Rectal smooth muscle tissue (tissue), 1 donor: ENCODE results near the gene USP13.

Experiments used
- H3K27ac ChIP-seq: one replicate; pipeline ENCODE4 v1.7.0; 2013; ENCODE audit warnings: low read depth, low read length, inconsistent platforms
- H3K27me3 ChIP-seq: one replicate; pipeline ENCODE4 v1.7.0; 2013; ENCODE audit warnings: low read length; ENCODE audit not compliant: control insufficient read depth, insufficient read depth
- H3K36me3 ChIP-seq: one replicate; pipeline ENCODE4 v1.7.0; 2013; ENCODE audit warnings: low read length; ENCODE audit not compliant: control insufficient read depth, insufficient read depth
- H3K4me1 ChIP-seq: one replicate; pipeline ENCODE4 v1.7.0; 2013; ENCODE audit warnings: low read length; ENCODE audit not compliant: control insufficient read depth, insufficient read depth
- H3K4me3 ChIP-seq: one replicate; pipeline ENCODE4 v1.7.0; 2013; ENCODE audit warnings: low read length
- H3K9ac ChIP-seq: one replicate; pipeline ENCODE4 v1.7.0; 2013; ENCODE audit warnings: low read length

Gene USP13

DNA sequence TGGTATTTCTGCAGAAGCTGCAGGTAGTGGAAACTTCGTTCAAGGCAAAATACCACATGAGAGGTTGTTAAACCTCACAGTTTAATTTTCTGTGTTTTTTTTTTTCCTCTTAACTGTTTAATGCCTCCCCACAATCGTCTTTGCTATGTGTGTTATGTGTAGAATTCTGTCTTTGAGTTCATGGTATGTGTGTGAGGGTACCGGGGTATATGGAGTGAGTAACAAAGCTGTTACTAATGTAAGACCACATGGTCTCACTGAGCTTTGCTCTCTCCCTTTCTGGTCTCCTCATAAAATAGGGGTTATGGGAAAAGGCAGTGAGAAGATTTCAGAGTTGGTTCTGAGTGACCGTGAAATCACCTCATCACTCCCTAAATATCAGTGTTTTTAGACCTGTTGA, 143.6 kb downstream of the USP13 start:
- Histone ChIP-seq H3K4me1 (no peaks in the 10 kb centered on the region), H3K4me3 (no peak overlapping the region), H3K9ac (no peak overlapping the region), H3K27ac (no peak overlapping the region), H3K27me3 (no peaks in the 10 kb centered on the region), H3K36me3 (no peaks in the 10 kb centered on the region)

DNA sequence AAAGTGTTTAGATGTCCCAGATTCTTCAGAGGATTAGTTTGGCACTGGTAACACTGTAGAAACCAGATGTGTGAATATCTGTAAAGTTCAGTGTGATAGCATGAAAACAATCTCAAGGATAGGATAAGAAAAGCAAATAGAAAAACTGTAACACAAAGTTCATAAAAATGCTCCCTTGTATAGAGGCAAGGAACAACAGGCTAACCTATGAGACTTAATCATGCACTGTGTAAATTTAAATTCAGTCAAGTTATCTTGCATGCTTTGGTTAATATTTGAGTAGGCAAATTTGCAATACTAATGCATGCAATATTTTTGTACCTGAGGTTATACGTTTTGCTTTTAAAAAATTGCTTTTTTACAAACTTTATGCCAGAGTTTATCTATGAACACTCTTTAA, 144.4 kb downstream of the USP13 start:
- Histone ChIP-seq H3K4me1 (no peaks in the 10 kb centered on the region), H3K27me3 (no peaks in the 10 kb centered on the region), H3K36me3 (no peaks in the 10 kb centered on the region), H3K9ac (no peak overlapping the region), H3K4me3 (no peak overlapping the region), H3K27ac (no peak overlapping the region)

DNA sequence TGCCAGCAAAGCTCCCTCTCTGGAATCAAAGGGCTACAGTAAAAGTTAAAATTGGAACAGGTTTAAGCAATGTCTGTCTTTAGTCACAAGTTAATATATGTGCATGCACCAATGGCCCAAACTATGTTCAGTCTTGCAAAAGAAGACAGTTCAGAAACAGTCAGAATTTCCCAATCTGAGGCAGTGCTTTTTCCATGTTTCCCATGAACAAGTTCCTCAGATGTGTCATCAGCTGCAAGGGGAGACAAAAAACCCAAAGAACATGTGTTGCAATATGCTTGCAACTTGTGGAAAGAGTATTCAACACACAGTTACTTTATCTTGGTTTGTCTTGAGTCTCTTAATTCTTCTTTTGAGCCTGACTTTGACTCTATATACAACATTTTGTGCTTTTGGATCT, 148.4 kb downstream of the USP13 start:
- Histone ChIP-seq H3K27ac (no peak overlapping the region), H3K36me3 (no peaks in the 10 kb centered on the region), H3K9ac (no peak overlapping the region), H3K4me1 (no peaks in the 10 kb centered on the region), H3K4me3 (no peak overlapping the region), H3K27me3 (no peaks in the 10 kb centered on the region)

DNA sequence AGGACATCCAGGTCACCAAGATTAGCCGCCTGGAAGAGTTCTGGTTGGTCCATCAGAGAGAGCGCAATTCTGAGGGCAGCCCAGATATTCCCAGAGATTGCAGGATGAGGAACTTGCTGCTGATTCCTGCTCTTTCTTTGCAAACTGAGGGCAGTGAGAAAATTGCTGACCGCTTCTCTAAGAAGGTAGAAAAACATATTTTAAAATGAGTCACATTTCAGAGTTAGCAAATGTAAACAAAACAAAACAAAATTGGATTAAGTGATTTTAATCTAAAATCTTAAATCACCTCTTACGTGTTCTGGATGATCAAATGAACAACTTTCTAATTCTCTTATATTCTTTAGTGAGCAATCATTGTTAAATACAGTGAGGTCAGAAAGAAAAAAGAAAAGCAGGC, 149.0 kb downstream of the USP13 start:
- Histone ChIP-seq H3K27ac (no peak overlapping the region), H3K4me1 (no peaks in the 10 kb centered on the region), H3K4me3 (no peak overlapping the region), H3K36me3 (no peaks in the 10 kb centered on the region), H3K9ac (no peak overlapping the region), H3K27me3 (no peaks in the 10 kb centered on the region)

DNA sequence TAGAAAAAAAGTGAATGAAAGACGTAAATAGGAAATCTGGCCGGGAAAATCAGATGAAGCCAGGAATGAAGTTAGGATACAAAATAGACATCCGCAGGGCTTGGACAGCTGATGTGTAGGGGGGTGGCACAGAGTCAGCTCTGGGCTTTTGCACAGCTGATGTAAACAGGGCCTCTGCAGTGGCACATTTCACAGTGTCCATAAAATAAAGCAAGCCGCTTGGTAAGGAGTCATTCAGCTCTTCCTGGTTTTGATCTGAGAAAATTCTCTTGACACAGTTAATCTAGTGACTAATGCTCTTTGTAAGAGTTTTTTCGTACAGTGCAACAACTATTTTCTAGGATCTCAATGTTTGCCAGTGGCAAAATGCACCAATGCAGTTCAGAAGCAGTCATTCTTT, 153.3 kb downstream of the USP13 start:
- Histone ChIP-seq H3K4me3 (no peak overlapping the region), H3K27ac (no peak overlapping the region), H3K9ac (no peak overlapping the region), H3K36me3 (no peaks in the 10 kb centered on the region), H3K4me1 (no peaks in the 10 kb centered on the region), H3K27me3 (no peaks in the 10 kb centered on the region)

DNA sequence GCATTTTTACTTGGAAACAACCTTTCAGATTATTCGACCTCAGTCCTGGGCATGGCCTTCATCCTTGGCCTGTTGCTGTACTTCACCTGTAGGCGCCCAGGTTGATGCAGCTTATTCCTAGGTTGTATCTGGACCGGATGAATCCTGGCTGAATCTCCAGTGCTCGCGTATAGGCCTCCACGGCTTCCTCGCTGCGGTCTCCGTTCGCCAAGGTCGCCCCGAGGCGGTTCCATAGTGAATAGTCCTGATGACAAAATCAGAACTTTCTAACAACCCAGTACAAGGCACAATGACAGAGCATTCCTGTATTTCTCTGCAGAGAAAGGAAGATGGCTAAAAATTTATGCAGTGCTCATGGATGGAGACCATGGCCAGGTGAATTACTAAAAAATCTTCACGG, 154.7 kb downstream of the USP13 start:
- Histone ChIP-seq H3K9ac (no peak overlapping the region), H3K27ac (no peak overlapping the region), H3K4me1 (no peaks in the 10 kb centered on the region), H3K36me3 (no peaks in the 10 kb centered on the region), H3K27me3 (no peaks in the 10 kb centered on the region), H3K4me3 (no peak overlapping the region)

DNA sequence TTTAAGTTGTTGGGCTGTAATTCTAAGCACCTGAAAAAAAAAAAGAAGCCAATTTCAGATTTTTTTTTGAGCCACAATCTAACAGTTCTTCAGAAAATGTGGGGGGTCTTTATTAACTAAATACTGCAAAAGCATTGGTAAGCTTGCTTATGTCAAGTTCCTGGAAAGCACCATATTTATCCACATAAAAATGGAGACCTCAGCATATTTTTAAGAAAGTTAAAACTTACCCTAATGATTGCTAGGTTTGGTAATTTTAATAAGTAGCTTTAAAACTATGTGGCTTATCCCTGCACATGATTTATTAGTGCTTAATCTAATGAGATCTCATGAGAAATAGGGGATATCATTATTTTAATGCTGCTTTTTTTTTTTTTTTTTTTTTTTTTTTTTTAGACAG, 156.8 kb downstream of the USP13 start:
- Histone ChIP-seq H3K9ac (no peak overlapping the region), H3K27ac (no peak overlapping the region), H3K4me3 (no peak overlapping the region), H3K4me1 (no peaks in the 10 kb centered on the region), H3K36me3 (no peaks in the 10 kb centered on the region), H3K27me3 (no peaks in the 10 kb centered on the region)

DNA sequence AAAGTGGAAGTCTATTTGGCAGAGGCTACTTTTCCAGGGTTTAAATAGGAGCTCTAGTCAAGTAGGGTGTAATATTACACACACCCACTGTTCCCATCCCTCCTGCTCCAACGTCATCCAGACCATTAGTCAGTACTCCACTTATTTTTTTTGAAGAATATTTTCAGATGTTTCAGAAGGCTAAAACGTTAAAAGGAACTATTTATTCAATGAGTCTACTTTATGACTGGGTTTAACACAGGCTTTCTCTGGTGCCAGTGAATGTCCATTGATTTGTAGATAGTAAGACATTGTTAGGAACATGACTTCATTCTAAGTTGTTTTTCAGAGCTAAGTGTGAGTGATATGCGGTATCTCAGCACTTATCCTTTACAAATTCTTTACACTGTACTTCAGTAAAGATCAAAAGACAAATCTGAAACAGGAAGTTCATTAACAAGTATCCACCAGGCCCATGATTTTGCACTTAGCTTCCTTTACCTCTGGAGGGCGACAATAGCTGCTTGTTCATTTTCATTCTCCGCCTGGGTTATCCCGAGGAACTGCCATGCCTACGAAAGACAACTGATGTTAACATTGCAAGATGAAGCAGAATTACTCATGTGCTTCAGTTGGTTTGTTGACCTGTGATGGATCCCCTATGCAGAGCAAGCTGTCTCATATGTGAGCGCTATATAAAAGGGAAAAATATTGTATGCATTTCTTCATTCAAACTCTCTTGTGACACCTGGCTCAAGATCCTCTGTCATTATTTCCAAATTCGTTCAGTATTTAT, 158.7 kb downstream of the USP13 start:
- H3K9ac ChIP-seq = no peak overlapping the region

DNA sequence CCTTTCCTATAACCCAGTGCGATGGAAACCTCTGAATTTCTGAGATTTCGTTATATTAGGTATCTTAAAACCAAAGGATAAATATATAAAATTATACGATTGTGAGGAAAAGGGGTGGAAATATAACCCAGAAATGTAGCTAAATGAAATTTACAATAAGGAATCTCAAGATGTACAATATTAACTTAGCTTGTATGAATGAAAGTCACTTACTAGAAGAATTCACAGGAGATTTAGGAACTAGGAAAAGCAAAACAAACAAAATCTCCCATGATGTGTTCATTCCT, 159.2 kb downstream of the USP13 start:
- Histone ChIP-seq H3K4me3 (no peak overlapping the region), H3K27ac (no peak overlapping the region), H3K27me3 (no peaks in the 10 kb centered on the region), H3K9ac (no peak overlapping the region), H3K36me3 (no peaks in the 10 kb centered on the region), H3K4me1 (no peaks in the 10 kb centered on the region)

More for the DNA sequence above, 158.7 kb downstream of the USP13 start:
- Histone ChIP-seq H3K4me1 (no peaks in the 10 kb centered on the region), H3K27ac (no peak overlapping the region), H3K36me3 (no peaks in the 10 kb centered on the region), H3K4me3 (peak overlapping the region; percentile 18), H3K27me3 (no peaks in the 10 kb centered on the region)

DNA sequence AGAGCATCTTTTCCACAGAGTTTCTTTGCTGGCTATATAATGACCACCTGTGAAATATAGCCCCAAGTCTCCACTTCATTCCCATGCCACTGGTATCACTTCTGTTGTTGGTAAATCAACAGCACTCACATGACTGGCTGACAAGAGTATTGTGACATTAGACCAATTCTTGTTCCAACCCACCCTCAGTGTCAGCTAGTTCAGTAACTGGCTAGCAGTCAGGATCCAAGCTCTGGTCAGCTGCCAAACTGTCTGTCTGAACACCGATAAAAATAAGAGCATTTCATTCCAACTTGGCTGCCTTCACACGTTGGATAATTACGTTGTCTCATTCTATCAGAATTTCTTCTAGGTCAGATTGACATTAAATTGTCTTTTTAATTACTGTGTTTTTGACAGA, 166.5 kb downstream of the USP13 start:
- Histone ChIP-seq H3K9ac (no peak overlapping the region), H3K36me3 (no peaks in the 10 kb centered on the region), H3K27me3 (no peaks in the 10 kb centered on the region), H3K4me1 (no peaks in the 10 kb centered on the region), H3K27ac (no peak overlapping the region), H3K4me3 (no peak overlapping the region)

DNA sequence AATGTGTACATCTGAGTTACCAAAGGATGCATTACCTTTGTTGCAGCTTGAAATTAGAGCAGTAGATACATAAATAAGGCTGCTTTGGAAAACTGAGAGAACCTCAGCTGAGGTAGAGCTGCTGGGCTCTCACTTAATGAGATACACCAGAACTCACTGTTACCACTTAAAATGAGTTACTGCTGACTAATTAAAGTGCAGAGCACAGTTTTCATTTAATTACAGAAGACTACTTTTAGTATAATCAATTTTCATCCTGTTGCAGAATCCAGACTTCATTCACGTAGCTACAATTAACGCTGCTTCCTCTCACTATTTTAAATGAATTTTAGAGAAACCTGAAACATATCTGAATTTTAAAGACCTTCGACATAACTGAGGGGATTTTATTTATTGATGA, 169.5 kb downstream of the USP13 start:
- no peaks in the 10 kb centered on the region for H3K27me3 ChIP-seq
- no peak overlapping the region for H3K27ac ChIP-seq

DNA sequence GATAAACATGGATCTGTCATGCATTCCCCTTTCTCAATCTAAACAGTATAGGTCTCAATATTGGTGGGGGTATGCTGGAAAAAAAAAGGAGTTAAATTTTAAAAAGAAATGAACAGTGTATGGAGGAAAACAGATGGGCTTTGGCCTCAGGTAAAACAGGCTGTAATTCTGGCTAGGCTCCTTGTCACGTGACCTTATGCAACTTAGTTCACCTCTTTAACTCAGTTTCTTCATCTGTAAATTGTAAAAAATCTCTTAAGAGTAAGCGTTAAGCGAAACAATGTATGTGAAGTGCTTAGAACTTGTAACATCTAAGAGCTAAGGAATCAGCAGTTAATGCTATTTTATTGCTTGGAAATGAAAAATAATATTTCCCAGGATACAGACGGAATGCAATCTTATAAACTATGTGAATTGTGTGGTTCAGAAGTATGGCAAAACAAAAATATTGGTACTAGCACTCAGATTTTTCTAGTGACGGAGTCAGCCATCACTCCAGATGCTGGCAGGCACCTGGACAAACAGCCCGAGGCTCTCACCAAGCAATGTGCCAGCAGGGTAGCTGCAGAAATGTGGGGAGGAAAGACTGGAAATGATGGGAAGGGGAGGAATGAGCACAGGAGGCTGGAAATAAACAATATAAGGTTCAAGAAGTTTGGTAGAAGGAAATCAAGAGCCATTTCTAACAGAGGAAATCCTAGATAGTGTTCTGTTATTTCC, 172.8 kb downstream of the USP13 start:
- no peaks in the 10 kb centered on the region for H3K36me3 ChIP-seq
- H3K4me1 ChIP-seq = no peaks in the 10 kb centered on the region
- no peak overlapping the region for H3K27ac ChIP-seq
- H3K4me3 ChIP-seq = no peak overlapping the region
- H3K27me3 ChIP-seq = no peaks in the 10 kb centered on the region
- H3K9ac ChIP-seq = no peak overlapping the region

More for the DNA sequence above, 169.5 kb downstream of the USP13 start:
- H3K4me1 ChIP-seq = no peaks in the 10 kb centered on the region
- H3K9ac ChIP-seq = no peak overlapping the region
- no peaks in the 10 kb centered on the region for H3K36me3 ChIP-seq
- no peak overlapping the region for H3K4me3 ChIP-seq

DNA sequence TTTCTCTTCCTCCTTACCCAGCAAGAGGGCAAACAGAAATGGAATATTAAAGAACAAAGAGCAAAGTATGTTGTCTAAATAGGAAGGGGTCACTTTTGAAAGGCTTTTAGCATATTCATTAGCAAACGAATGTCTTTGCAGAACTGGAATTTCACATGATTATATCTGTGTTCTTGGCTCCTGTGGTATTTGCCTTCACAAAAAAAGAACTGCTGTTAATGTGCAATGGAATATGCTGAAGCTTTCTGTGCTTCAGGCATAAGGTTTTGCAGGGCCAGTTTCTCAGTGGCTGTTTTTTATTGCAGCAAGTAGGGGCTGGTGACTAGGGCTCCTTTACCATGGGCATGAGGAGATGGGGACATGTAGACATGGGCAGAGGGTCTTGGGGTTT, 173.4 kb downstream of the USP13 start:
- Histone ChIP-seq H3K27ac (no peak overlapping the region), H3K4me3 (no peak overlapping the region), H3K9ac (no peak overlapping the region), H3K36me3 (no peaks in the 10 kb centered on the region), H3K27me3 (no peaks in the 10 kb centered on the region), H3K4me1 (no peaks in the 10 kb centered on the region)
